ENCODE measurements around the gene ANKRD33.

DNA sequence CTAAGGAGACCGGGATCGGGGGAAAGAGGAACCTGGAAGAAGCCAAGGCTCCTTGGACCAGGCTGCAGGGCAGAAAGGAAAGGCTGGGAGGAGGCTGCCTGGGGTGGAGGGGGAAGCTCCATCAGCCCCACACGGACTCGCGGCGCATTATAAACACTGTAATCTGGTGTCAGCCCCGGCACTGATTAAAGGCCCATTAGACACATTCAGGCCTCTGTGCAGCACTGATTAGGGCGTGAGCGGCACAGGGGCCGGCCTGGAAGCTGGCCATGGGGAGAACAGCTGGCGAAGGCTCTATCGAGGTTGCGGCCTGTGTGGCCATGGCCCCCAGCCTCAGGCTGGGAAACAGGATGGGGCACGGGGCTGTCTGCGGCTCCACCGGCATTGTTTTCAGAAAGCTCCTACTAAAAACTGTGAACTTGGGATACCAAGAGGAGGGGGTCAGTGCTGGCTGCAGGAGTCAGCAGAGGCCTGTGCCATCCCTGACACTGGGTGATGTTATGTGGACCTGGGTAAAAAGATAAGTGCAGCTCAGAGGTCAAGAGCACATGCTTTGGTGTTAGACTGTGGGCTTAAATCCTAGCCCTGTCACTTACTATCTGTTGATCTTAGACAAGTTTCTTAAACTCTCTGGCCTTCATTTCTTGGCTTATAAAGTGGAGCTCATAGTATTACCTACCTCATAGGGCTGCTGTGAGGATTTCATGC lies 30.0 kb downstream of the ANKRD33 start:
- TF ChIP-seq CTCF (IDR thresholded peaks at IDR 0.05) = no peak
- no peak for TF ChIP-seq POLR2AphosphoS5 (IDR thresholded peaks at IDR 0.05; ENCODE audit: low read depth, low read length)
- TF ChIP-seq, protein P1, sequence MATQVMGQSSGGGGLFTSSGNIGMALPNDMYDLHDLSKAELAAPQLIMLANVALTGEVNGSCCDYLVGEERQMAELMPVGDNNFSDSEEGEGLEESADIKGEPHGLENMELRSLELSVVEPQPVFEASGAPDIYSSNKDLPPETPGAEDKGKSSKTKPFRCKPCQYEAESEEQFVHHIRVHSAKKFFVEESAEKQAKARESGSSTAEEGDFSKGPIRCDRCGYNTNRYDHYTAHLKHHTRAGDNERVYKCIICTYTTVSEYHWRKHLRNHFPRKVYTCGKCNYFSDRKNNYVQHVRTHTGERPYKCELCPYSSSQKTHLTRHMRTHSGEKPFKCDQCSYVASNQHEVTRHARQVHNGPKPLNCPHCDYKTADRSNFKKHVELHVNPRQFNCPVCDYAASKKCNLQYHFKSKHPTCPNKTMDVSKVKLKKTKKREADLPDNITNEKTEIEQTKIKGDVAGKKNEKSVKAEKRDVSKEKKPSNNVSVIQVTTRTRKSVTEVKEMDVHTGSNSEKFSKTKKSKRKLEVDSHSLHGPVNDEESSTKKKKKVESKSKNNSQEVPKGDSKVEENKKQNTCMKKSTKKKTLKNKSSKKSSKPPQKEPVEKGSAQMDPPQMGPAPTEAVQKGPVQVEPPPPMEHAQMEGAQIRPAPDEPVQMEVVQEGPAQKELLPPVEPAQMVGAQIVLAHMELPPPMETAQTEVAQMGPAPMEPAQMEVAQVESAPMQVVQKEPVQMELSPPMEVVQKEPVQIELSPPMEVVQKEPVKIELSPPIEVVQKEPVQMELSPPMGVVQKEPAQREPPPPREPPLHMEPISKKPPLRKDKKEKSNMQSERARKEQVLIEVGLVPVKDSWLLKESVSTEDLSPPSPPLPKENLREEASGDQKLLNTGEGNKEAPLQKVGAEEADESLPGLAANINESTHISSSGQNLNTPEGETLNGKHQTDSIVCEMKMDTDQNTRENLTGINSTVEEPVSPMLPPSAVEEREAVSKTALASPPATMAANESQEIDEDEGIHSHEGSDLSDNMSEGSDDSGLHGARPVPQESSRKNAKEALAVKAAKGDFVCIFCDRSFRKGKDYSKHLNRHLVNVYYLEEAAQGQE (IDR thresholded peaks at IDR 0.05; ENCODE audit: insufficient read depth in 1 of 2, low read depth in 2 of 2, low read length in 1 of 2) = no peak
- TF ChIP-seq SIN3A (IDR thresholded peaks at IDR 0.05; ENCODE audit: borderline replicate concordance, insufficient read depth, low read depth, low read length) = no peak
- TF ChIP-seq TCF7L2 (IDR thresholded peaks at IDR 0.05; ENCODE audit: low read depth, low read length) = no peak

Data from Panc1 (cell line).